Right lobe of liver (tissue), 6 donors: ENCODE results near the gene PEF1. TPM values are rescaled to one million over a fixed set of nuclear protein-coding genes. Genes with fewer than 3 reads are reported as not detected.
"Not testable (repeated sequence)": the region's sequence is repeated elsewhere in the genome, so short reads cannot be mapped to it uniquely, and the experiment has no call there.

Experiments
- ATAC-seq, 4 donors: fragments of 200-7000 bp; cut with Tn5 transposase; one replicate each; pipeline ENCODE4 v1.9.1; 2020; ENCODE audit warnings: mild to moderate bottlenecking in 4 of 4, moderate library complexity in 4 of 4
- DNase-seq, 3 donors: peaks; one replicate each; pipeline ENCODE4 v3.0.0-alpha.2; 2020
- H3K27ac ChIP-seq, 3 donors: fragments of 200-600 bp; one replicate each; pipeline ENCODE4 v1.8.0; 2022
- H3K27me3 ChIP-seq, 2 donors: fragments of 200-600 bp; one replicate each; pipeline ENCODE4 v1.8.0; 2022
- H3K36me3 ChIP-seq, 4 donors: fragments of 200-600 bp; sonication (generic) in 1 of 4; one replicate each; pipeline versions ENCODE4 v1.5.1 to v1.8.0; 2017 to 2022; ENCODE audit warnings: control low read depth in 1 of 4
- H3K4me1 ChIP-seq, 4 donors: fragments of 200-600 bp; sonication (generic) in 1 of 4; one replicate each; pipeline versions ENCODE4 v1.5.1 to v1.8.0; 2017 to 2022; ENCODE audit warnings: control low read depth in 1 of 4
- H3K4me3 ChIP-seq, 3 donors: fragments of 200-600 bp; one replicate each; pipeline ENCODE4 v1.8.0; 2022
- H3K9me3 ChIP-seq, 4 donors: fragments of 200-600 bp; sonication (generic) in 1 of 4; one replicate each; pipeline versions ENCODE4 v1.5.1 to v1.8.0; 2017 to 2022; ENCODE audit warnings: control low read depth in 1 of 4
- CTCF ChIP-seq, 4 donors: fragments of 200-600 bp in 3 of 4; fragments of 450-650 bp in 1 of 4; IDR thresholded peaks; one replicate each; pipeline versions ENCODE4 v1.5.1 to v1.8.0; 2016 to 2022; ENCODE audit warnings: antibody characterized with exemption in 4 of 4, mild to moderate bottlenecking in 2 of 4
- POLR2A ChIP-seq: fragments of 450-650 bp; IDR thresholded peaks from one replicate; pipeline ENCODE4 v1.6.1; 2017; ENCODE audit warnings: antibody characterized with exemption, mild to moderate bottlenecking
- WGBS: methylation state at CpG from one replicate; pipeline ENCODE4 v1.1.6; 2018; ENCODE audit warnings: low coverage, low lambda C conversion rate; ENCODE audit not compliant: insufficient coverage; ENCODE audit errors: missing lambda C conversion rate; 5-methylcytosine and 5-hydroxymethylcytosine counted together
- intact Hi-C, 2 donors: fragments of 100-400 bp; cut with DNase I; formaldehyde crosslinking; loops; one replicate each; pipeline versions ENCODE4 v1.11.2 to v1.14.1; 2022
- total RNA-seq, 6 experiments: library from RNA; depleted of rRNA in 2 of 6; stranded (reverse); fragments of >200 nt in 2 of 6; fragmentation: NEBNext Ultra II Directional in 3 of 6; extraction: Animal tissue kit (Norgen Biotek cat#: 25700) in 3 of 6; gene quantifications; one replicate each; pipeline versions ENCODE4 v1.1.0 to v1.2.4, GENCODE V29; 2016 to 2023
- donor health status: DM: no; HTN: yes; CAD: no.
- donor health status: DM: no; HTN: no; CAD: no.
- donor health status: DM: no; HTN: no; CAD: no.
- donor health status: DM: no; HTN: yes; CAD: no.
- donor health status: DM: no; HTN: yes; CAD: no.

Gene PEF1
- total RNA-seq, 6 experiments from 2014 or later, result 23.9 to 47.5 (median 32.5) TPM

GRCh38 chr1:31591425-31592093 is 53.1 kb downstream of the PEF1 start:
- no peak overlapping the region for H3K4me3 ChIP-seq
- peaks cover 0 to 6% (median 0%) of the 10 kb centered on the region in 4 donors for H3K4me1 ChIP-seq
- intact Hi-C loops, result no loop called here
- no peaks in the 10 kb centered on the region for H3K36me3 ChIP-seq
- H3K27ac ChIP-seq, result no peak overlapping the region
- TF ChIP-seq POLR2A, result no peak
- peak in 1 of 3 donors; percentile 11 for DNase-seq
- peaks cover 0 to 5% of the 10 kb centered on the region in 2 donors for H3K27me3 ChIP-seq
- no peaks in the 10 kb centered on the region for H3K9me3 ChIP-seq
- 57% methylated on average over 11 of the region's 11 CpGs for whole genome bisulfite sequencing
- no peak for ATAC-seq

GRCh38 chr1:31588751-31589515 is 55.7 kb downstream of the PEF1 start:
- no peaks in the 10 kb centered on the region for H3K36me3 ChIP-seq
- intact Hi-C loops, result no loop called here
- 22% methylated on average over 18 of the region's 62 CpGs for WGBS
- H3K4me3 ChIP-seq, result peak overlapping the region; percentile 12 to 38 (median 34)
- TF ChIP-seq CTCF (IDR thresholded peaks at IDR 0.05) (no peak), POLR2A (no peak)
- peak overlapping the region; percentile 31 to 67 (median 57) for H3K27ac ChIP-seq
- DNase-seq (peak in 1 of 3 donors; percentile 55), ATAC-seq (peak; percentile 20 to 40 (median 38))
- H3K4me1 ChIP-seq, result peaks cover 0 to 6% (median 0%) of the 10 kb centered on the region in 4 donors
- H3K9me3 ChIP-seq, result no peaks in the 10 kb centered on the region
- peaks cover 0 to 5% of the 10 kb centered on the region in 2 donors for H3K27me3 ChIP-seq

DNA sequence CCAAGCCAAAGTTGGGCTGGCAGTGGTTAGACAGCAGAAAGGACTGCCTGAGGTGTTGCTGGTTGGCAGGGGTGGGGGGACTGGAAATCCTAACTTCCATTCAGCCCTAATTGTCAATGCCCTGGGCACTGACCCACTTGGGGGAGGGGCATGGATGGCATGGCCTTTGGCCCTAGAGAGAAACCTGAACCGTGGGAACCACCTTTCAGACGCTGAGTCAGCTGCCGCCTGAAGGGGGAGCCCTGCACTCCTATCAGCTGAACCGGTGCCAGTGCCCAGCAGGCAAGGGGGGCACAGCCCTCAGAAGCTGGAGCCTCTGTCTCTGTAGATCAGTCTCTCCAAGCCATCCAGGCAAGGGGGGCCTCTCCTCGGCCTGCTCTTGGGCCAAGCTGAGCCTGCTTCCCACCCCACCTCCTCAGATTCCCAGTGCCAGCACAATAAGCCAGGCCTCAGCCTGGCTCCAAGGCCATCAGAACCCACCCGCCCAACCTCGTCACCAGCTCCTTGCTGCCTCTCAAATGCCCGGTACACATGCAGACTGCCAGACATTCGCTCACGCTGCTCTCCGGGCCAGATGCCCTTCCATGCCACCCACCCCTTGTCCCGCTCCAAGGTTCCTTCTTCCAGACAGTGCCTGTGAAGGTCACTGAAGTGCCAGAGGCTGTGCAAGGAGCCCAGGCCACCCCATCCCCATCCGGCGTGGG is 56.8 kb downstream of the PEF1 start:
- peak overlapping the region in 2 of 3 donors; percentile 13 to 57 for H3K27ac ChIP-seq
- TF ChIP-seq CTCF (IDR thresholded peaks at IDR 0.05) (peak; percentile 38 to 61 (median 56)), POLR2A (no peak)
- no peaks in the 10 kb centered on the region for H3K9me3 ChIP-seq
- peak in 2 of 3 donors; percentile 66 to 68 for DNase-seq
- WGBS, result 44% methylated on average over 2 of the region's 14 CpGs
- peaks cover 0 to 6% (median 0%) of the 10 kb centered on the region in 4 donors for H3K4me1 ChIP-seq
- intact Hi-C loops, result no loop called here
- H3K27me3 ChIP-seq, result peaks cover 0 to 5% of the 10 kb centered on the region in 2 donors
- no peak overlapping the region for H3K4me3 ChIP-seq
- peak; percentile 52 to 68 (median 64) for ATAC-seq
- no peaks in the 10 kb centered on the region for H3K36me3 ChIP-seq

- H3K9me3 ChIP-seq, H3K27me3 ChIP-seq, H3K4me3 ChIP-seq, H3K36me3 ChIP-seq, H3K27ac ChIP-seq, intact Hi-C loops, H3K4me1 ChIP-seq, ATAC-seq, DNase-seq: not testable (repeated sequence)
- 60% methylated on average over 2 of the region's 5 CpGs for WGBS
These were observed 57.4 kb downstream of the PEF1 start for GRCh38 chr1:31587328-31587699.

GRCh38 chr1:31586376-31587327 is 58.0 kb downstream of the PEF1 start:
- no peaks in the 10 kb centered on the region for H3K9me3 ChIP-seq
- H3K27me3 ChIP-seq, result peaks cover 0 to 5% of the 10 kb centered on the region in 2 donors
- no peak for TF ChIP-seq CTCF (IDR thresholded peaks at IDR 0.05)
- no peak for TF ChIP-seq POLR2A
- no peak overlapping the region for H3K4me3 ChIP-seq
- peaks cover 0 to 6% (median 0%) of the 10 kb centered on the region in 4 donors for H3K4me1 ChIP-seq
- DNase-seq, result no peak
- ATAC-seq, result no peak
- 77% methylated on average over 15 of the region's 47 CpGs for WGBS
- H3K36me3 ChIP-seq, result no peaks in the 10 kb centered on the region
- no peak overlapping the region for H3K27ac ChIP-seq
- intact Hi-C loops, result no loop called here
